HT-29 (cell line): ENCODE measurements around the gene GPR15LG. TPM values are rescaled to one million over a fixed set of nuclear protein-coding genes. Genes with fewer than 3 reads are reported as not detected.
"Not testable (repeated sequence)": the region's sequence is repeated elsewhere in the genome, so short reads cannot be mapped to it uniquely, and the experiment has no call there.

ENCODE experiments used
- DNase-seq: peaks from one replicate; pipeline ENCODE4 v3.0.0-alpha.2; 2015; ENCODE audit warnings: low spot score
- total RNA-seq: library from RNA; depleted of rRNA; stranded (reverse); fragments of >200 nt; shearing (Covaris generic); gene quantifications from 2 replicates; pipeline ENCODE4 v1.2.3, GENCODE V29; 2014; rRNA removed

The GPR15LG gene
- total RNA-seq: not detected in 2 replicates

- DNase-seq: no peak
These were observed at the start of gene GPR15LG for GRCh38 chr10:84173501-84173929. Gene GPR15LG (plus strand): TSS chr10:84173801. CDS start chr10:84173852, 51 bp downstream.

- DNase-seq: not testable (repeated sequence)
These were observed 47.5 kb upstream of the GPR15LG start for GRCh38 chr10:84125910-84126784.

DNA sequence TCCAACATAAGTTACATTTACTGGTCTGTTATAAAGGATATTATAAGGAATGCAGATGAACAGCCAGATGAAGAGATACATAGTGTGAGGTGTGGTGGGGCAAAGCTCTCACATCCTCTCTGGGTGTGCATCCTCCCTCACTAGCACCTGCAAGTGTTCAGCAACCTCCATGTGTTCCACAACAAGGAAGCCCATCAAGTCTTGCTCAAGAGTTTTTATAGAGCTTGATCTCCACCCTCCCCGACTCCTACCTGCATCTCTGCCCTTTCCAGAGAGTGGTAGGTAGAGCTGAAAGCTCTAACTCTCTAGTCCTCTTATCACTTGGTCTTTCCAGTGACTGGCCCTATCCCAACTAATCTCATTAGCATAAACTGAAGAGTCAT, 46.8 kb upstream of the GPR15LG start:
- no peak for DNase-seq

- peak; percentile 68 for DNase-seq
These were observed 37.8 kb upstream of the GPR15LG start for GRCh38 chr10:84135836-84136235.

DNA sequence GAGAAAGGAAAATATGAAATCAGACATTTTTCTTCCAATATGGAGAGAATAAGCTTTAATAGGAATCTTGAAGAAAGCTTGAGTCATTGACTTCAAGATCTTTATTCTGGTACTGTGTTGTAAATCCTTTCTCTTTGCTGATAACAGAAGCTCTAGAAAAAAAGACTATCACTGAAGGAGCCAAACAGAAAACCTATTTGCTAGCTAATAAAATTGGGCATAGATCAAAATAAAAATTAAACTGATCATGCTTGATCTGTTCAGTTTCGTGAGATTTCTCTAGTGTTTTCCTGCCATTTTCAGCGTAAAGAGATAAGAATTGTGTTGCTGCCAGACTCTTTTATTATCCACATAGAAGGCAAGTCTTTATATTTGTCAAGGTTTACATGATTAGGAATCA, 35.8 kb upstream of the GPR15LG start:
- DNase-seq: no peak

DNA sequence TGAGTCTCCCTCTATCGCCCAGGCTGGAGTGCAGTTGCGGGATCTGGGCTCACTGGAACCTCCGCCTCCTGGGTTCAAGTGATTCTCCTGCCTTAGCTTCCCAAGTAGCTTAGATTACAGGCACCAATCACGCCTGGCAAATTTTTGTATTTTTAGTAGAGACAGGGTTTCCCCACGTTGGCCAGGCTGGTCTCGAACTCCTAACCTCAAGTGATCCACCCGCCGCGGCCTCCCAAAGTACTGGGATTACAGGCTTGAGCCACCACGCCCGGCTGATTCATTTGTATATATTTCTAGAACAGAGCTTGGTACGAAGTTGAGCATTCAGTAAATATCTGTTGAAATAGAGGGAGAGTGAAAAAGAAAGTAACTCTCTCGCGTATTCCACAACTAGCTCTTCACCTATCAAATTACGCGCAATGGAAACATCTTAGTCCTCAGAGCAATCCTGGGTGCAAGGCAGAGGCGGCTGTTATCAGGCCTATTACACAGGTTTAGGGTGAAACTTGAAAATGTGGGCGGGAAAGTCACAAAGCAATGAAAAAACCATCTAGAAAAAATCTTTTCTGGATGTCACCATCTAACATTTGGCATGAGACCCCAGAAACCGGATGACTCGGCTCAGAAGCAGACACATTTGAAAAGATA, 35.0 kb upstream of the GPR15LG start:
- DNase-seq: no peak

DNA sequence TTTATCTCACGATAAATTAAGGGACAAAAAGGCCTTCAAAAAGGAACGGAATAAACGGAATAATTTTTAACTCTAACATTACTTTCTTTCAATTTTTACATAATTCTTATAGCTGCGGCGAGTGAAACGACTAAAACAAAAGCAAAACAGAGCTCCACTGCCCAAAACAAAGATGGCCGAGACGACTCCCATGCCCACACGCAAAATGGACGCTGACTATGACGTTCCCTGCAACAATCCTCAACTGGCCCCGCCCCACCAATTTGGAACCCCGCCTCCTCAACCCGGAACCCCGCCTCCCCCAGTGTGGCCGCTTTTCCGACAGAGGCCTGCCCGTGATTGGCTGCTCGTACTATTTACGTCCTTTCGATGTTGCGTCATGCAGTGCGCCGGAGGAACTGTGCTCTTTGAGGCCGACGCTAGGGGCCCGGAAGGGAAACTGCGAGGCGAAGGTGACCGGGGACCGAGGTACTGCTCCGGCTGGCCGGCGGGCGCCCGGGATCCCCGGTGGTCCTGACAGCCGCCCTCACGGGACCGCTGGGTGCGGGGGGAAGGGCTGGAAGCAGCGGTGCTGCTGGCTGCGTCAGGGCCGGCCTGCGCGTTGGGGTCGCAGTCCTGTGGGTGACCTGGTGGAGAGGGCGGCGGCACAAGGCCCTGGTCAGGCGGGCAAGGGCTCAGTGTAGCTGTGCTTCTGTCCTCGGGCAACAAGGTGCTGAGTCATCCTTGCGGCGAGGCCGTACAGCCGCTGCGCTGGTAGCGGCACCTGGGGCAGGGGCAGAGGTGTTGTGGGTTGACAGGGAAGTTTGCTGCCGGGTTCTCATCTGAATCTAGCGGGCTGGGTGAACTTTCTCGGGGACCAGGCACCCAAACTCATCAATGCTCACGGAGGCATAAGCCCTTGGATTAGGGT, 34.2 kb upstream of the GPR15LG start, which contains the start of gene GHITM:
GHITM (plus strand) TSS at position 384 of the 910 bp plus-strand sequence. CDS start 1,992 bp downstream, outside the sequence.
- peak; percentile 97 for DNase-seq

GRCh38 chr10:84140036-84140379, 33.6 kb upstream of the GPR15LG start:
- no peak for DNase-seq

GRCh38 chr10:84147347-84147746, 26.3 kb upstream of the GPR15LG start:
- no peak for DNase-seq

GRCh38 chr10:84148006-84148597, 25.5 kb upstream of the GPR15LG start:
- peak; percentile 38 for DNase-seq

- DNase-seq: no peak
These were observed 23.7 kb upstream of the GPR15LG start for GRCh38 chr10:84149854-84150253.

DNA sequence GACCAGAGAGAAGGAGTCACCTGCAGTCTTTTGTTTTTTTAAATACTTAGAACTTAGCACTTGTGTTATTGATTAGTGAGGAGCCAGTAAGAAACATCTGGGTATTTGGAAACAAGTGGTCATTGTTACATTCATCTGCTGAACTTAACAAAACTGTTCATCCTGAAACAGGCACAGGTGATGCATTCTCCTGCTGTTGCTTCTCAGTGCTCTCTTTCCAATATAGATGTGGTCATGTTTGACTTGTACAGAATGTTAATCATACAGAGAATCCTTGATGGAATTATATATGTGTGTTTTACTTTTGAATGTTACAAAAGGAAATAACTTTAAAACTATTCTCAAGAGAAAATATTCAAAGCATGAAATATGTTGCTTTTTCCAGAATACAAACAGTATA, 20.8 kb upstream of the GPR15LG start:
- DNase-seq: no peak

GRCh38 chr10:84155521-84155920, 18.1 kb upstream of the GPR15LG start:
- DNase-seq: no peak

DNA sequence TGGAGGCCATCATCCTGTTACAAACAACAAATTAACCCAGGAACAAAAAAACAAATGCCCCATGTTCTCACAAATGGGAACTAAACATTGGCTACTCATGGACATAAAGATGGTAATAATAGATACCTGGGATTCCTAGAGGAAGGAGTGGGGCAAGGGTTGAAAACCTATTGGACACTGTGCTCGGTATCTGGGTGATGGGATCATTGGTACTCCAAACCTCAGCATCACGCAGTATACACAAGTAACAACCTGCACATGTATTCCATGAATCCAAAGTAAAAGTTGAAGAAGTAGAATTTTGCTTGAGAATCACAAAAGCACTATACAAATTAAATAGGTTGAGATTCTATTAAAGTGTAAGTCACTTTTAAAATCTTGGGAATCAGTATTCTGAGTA, 17.6 kb upstream of the GPR15LG start:
- no peak for DNase-seq

DNA sequence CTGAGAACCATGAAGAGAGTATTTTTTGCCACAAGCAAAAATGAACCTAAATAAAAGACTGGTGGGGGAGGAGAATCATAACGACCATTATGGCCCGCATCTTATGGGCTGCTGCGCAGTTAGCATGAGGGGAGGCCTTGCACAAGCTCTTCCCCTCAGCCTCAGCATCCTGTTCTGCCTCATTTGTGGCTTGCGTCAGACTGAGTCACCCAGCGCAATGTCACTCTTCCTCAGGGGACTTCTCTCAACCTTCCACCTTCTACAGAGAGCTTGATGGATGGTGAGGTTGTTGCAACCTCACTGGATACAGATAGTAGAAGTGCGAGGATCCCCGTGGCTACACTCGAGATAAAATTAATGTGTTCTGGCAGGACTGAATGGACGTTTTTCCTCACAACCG, 16.8 kb upstream of the GPR15LG start:
- DNase-seq: no peak

GRCh38 chr10:84158061-84158460, 15.5 kb upstream of the GPR15LG start:
- no peak for DNase-seq

- no peak for DNase-seq
These were observed 15.1 kb upstream of the GPR15LG start for GRCh38 chr10:84158550-84158949.

DNA sequence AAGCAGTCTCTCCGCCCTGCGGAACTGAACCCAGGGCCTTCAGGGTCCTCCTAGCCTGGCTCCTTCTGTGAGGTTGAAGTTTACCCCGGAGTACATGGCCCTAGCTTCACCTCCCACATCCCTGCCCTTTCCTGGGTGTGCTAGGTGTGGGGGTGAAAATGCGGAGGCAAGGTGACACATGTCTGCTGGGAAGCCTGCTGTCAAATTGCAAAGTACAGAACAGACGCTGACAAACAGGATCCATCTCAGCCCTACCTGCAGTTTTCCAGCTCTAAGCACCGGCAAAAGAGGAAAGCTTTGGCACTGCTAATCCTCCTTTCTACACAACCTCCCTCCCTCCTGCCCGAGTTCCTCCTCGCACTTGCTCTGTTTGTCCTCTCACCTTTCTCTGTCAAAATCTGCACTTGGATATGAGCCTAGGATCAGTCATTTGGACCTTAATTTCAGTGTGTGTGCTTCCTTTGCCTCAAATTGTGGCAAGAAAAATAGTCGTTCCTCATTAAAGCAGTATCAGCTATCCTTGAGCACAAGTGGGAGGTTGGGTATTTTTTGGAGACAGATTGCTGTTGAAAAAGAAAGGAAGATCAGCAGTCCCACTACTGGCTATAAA, 14.4 kb upstream of the GPR15LG start:
- no peak for DNase-seq

- peak; percentile 23 for DNase-seq
These were observed 12.8 kb upstream of the GPR15LG start for GRCh38 chr10:84160663-84161362.

- DNase-seq: no peak
These were observed 9.6 kb upstream of the GPR15LG start for GRCh38 chr10:84163996-84164395.
